Ishikawa (cell line): ENCODE results near the gene CRYBG2.

Experiments used
- CREB1 ChIP-seq: IDR thresholded peaks from 2 replicates; pipeline ENCODE4 v1.6.1; 2012; ENCODE audit warnings: low read depth
- REST ChIP-seq: IDR thresholded peaks from 2 replicates; pipeline ENCODE4 v1.6.1; 2012; ENCODE audit warnings: low read depth, mild to moderate bottlenecking
- TAF1 ChIP-seq: IDR thresholded peaks from 2 replicates; pipeline ENCODE4 v1.6.1; 2012; ENCODE audit warnings: low read depth, mild to moderate bottlenecking

GRCh38 chr1:26291433-26291832 is 62.5 kb downstream of the CRYBG2 start:
- TF ChIP-seq TAF1 (no peak), REST (no peak), CREB1 (no peak)
